Measurements from ENCODE around the gene CDK19. TPM values are rescaled to one million over a fixed set of nuclear protein-coding genes. Genes with fewer than 3 reads are reported as not detected.

Gene CDK19
- total and polyA plus RNA-seq, 2 experiments from 2014 or later: 7.7 to 10.1 TPM

DNA sequence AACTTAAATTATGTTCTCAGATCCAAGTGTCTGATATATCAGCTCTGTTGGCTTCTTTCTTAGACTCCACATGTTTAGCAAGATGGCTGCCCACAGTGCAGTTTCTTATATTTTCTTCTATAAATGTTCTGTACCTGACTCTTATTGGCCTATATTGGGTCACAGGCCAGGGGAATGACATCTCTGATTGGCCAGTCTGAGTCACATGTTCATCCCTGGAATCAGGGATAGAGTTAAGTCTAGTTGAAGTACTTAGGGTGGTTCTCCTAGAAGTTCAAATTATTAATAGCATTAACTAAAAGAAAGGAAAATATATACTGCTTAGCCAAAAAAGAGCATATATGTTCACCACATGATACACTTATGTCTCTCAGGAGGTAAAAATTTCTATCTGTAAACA, 233.6 kb downstream of the CDK19 start:
- Mint-ChIP-seq H3K36me3 (ENCODE audit: low read depth) (no peaks in the 10 kb centered on the region; the same call in 2 of the 3 replicates), H3K27me3 (ENCODE audit: insufficient read depth, low read depth, poor library complexity) (no peaks in the 10 kb centered on the region), H3K4me1 (no peaks in the 10 kb centered on the region; the same call in 2 of the 3 replicates), H3K27ac (no peak overlapping the region), H3K4me3 (no peak overlapping the region), H3K9me3 (no peaks in the 10 kb centered on the region; the same call in 2 of the 3 replicates)
- H2AFZ ChIP-seq: no peak overlapping the region
- H4K20me1 ChIP-seq (replicated peaks; ENCODE audit: insufficient read depth): no peaks in the 10 kb centered on the region
- H3K4me3 ChIP-seq: no peak overlapping the region
- ATAC-seq (no peak), DNase-seq (ENCODE audit: low spot score) (no peak)
- no peak overlapping the region for H3K27ac ChIP-seq (ENCODE audit: low read depth)
- no peaks in the 10 kb centered on the region for H3K36me3 ChIP-seq (ENCODE audit: insufficient read depth)
- H3K9me2 ChIP-seq (ENCODE audit: insufficient read depth): no peaks in the 10 kb centered on the region
- H3K27me3 ChIP-seq (ENCODE audit: insufficient read depth): no peaks in the 10 kb centered on the region
- no peaks in the 10 kb centered on the region for H3K4me1 ChIP-seq (ENCODE audit: insufficient read depth)
- no peaks in the 10 kb centered on the region for H3K79me2 ChIP-seq (replicated peaks; ENCODE audit: insufficient read depth)
- H3K4me2 ChIP-seq: no peak overlapping the region
- H3F3A ChIP-seq (replicated peaks; ENCODE audit: low read depth): no peaks in the 10 kb centered on the region
- no peak for TF ChIP-seq POLR2AphosphoS5 (IDR thresholded peaks at IDR 0.05; ENCODE audit: low read depth)
- TF ChIP-seq CREB1 (CRISPR knock-in tag; IDR thresholded peaks at IDR 0.05; ENCODE audit: low read depth): no peak
- TF ChIP-seq, protein P1, sequence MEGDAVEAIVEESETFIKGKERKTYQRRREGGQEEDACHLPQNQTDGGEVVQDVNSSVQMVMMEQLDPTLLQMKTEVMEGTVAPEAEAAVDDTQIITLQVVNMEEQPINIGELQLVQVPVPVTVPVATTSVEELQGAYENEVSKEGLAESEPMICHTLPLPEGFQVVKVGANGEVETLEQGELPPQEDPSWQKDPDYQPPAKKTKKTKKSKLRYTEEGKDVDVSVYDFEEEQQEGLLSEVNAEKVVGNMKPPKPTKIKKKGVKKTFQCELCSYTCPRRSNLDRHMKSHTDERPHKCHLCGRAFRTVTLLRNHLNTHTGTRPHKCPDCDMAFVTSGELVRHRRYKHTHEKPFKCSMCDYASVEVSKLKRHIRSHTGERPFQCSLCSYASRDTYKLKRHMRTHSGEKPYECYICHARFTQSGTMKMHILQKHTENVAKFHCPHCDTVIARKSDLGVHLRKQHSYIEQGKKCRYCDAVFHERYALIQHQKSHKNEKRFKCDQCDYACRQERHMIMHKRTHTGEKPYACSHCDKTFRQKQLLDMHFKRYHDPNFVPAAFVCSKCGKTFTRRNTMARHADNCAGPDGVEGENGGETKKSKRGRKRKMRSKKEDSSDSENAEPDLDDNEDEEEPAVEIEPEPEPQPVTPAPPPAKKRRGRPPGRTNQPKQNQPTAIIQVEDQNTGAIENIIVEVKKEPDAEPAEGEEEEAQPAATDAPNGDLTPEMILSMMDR (conservative IDR thresholded peaks at IDR 0.05; ENCODE audit: low read depth in 2 of 2): no peak
- TF ChIP-seq, protein P2, sequence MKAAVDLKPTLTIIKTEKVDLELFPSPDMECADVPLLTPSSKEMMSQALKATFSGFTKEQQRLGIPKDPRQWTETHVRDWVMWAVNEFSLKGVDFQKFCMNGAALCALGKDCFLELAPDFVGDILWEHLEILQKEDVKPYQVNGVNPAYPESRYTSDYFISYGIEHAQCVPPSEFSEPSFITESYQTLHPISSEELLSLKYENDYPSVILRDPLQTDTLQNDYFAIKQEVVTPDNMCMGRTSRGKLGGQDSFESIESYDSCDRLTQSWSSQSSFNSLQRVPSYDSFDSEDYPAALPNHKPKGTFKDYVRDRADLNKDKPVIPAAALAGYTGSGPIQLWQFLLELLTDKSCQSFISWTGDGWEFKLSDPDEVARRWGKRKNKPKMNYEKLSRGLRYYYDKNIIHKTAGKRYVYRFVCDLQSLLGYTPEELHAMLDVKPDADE (IDR thresholded peaks at IDR 0.05): no peak
- TF ChIP-seq ZNF331 (CRISPR knock-in tag; IDR thresholded peaks at IDR 0.05; ENCODE audit: low read depth): no peak
- TF ChIP-seq NANOG (IDR thresholded peaks at IDR 0.05; ENCODE audit: borderline replicate concordance): no peak
- no peak for TF ChIP-seq JUNB (IDR thresholded peaks at IDR 0.05; ENCODE audit: unreplicated experiment)
- no peak for TF ChIP-seq STAT1 (IDR thresholded peaks at IDR 0.05; ENCODE audit: unreplicated experiment)
- TF ChIP-seq, protein P3, sequence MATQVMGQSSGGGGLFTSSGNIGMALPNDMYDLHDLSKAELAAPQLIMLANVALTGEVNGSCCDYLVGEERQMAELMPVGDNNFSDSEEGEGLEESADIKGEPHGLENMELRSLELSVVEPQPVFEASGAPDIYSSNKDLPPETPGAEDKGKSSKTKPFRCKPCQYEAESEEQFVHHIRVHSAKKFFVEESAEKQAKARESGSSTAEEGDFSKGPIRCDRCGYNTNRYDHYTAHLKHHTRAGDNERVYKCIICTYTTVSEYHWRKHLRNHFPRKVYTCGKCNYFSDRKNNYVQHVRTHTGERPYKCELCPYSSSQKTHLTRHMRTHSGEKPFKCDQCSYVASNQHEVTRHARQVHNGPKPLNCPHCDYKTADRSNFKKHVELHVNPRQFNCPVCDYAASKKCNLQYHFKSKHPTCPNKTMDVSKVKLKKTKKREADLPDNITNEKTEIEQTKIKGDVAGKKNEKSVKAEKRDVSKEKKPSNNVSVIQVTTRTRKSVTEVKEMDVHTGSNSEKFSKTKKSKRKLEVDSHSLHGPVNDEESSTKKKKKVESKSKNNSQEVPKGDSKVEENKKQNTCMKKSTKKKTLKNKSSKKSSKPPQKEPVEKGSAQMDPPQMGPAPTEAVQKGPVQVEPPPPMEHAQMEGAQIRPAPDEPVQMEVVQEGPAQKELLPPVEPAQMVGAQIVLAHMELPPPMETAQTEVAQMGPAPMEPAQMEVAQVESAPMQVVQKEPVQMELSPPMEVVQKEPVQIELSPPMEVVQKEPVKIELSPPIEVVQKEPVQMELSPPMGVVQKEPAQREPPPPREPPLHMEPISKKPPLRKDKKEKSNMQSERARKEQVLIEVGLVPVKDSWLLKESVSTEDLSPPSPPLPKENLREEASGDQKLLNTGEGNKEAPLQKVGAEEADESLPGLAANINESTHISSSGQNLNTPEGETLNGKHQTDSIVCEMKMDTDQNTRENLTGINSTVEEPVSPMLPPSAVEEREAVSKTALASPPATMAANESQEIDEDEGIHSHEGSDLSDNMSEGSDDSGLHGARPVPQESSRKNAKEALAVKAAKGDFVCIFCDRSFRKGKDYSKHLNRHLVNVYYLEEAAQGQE (IDR thresholded peaks at IDR 0.05; ENCODE audit: unreplicated experiment): no peak
- TF ChIP-seq ZNF114 (CRISPR knock-in tag; IDR thresholded peaks at IDR 0.05): no peak
- TF ChIP-seq, protein P4, sequence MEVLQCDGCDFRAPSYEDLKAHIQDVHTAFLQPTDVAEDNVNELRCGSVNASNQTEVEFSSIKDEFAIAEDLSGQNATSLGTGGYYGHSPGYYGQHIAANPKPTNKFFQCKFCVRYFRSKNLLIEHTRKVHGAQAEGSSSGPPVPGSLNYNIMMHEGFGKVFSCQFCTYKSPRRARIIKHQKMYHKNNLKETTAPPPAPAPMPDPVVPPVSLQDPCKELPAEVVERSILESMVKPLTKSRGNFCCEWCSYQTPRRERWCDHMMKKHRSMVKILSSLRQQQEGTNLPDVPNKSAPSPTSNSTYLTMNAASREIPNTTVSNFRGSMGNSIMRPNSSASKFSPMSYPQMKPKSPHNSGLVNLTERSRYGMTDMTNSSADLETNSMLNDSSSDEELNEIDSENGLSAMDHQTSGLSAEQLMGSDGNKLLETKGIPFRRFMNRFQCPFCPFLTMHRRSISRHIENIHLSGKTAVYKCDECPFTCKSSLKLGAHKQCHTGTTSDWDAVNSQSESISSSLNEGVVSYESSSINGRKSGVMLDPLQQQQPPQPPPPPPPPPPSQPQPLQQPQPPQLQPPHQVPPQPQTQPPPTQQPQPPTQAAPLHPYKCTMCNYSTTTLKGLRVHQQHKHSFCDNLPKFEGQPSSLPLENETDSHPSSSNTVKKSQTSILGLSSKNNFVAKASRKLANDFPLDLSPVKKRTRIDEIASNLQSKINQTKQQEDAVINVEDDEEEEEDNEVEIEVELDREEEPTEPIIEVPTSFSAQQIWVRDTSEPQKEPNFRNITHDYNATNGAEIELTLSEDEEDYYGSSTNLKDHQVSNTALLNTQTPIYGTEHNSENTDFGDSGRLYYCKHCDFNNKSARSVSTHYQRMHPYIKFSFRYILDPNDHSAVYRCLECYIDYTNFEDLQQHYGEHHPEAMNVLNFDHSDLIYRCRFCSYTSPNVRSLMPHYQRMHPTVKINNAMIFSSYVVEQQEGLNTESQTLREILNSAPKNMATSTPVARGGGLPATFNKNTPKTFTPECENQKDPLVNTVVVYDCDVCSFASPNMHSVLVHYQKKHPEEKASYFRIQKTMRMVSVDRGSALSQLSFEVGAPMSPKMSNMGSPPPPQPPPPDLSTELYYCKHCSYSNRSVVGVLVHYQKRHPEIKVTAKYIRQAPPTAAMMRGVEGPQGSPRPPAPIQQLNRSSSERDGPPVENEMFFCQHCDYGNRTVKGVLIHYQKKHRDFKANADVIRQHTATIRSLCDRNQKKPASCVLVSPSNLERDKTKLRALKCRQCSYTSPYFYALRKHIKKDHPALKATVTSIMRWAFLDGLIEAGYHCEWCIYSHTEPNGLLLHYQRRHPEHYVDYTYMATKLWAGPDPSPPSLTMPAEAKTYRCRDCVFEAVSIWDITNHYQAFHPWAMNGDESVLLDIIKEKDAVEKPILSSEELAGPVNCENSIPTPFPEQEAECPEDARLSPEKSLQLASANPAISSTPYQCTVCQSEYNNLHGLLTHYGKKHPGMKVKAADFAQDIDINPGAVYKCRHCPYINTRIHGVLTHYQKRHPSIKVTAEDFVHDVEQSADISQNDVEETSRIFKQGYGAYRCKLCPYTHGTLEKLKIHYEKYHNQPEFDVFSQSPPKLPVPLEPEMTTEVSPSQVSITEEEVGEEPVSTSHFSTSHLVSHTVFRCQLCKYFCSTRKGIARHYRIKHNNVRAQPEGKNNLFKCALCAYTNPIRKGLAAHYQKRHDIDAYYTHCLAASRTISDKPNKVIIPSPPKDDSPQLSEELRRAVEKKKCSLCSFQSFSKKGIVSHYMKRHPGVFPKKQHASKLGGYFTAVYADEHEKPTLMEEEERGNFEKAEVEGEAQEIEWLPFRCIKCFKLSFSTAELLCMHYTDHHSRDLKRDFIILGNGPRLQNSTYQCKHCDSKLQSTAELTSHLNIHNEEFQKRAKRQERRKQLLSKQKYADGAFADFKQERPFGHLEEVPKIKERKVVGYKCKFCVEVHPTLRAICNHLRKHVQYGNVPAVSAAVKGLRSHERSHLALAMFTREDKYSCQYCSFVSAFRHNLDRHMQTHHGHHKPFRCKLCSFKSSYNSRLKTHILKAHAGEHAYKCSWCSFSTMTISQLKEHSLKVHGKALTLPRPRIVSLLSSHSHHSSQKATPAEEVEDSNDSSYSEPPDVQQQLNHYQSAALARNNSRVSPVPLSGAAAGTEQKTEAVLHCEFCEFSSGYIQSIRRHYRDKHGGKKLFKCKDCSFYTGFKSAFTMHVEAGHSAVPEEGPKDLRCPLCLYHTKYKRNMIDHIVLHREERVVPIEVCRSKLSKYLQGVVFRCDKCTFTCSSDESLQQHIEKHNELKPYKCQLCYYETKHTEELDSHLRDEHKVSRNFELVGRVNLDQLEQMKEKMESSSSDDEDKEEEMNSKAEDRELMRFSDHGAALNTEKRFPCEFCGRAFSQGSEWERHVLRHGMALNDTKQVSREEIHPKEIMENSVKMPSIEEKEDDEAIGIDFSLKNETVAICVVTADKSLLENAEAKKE (CRISPR knock-in tag; IDR thresholded peaks at IDR 0.05): no peak
- TF ChIP-seq EZH2phosphoT487 (IDR thresholded peaks at IDR 0.05; ENCODE audit: unreplicated experiment): no peak
- no peak for TF ChIP-seq EZH2 (IDR thresholded peaks at IDR 0.05; ENCODE audit: low read depth, unreplicated experiment)
